GM19372 (cell line): Measurements from ENCODE around the gene ACOXL.

ENCODE experiments used
- ATAC-seq: cut with Tn5 transposase; IDR thresholded peaks from one replicate; pipeline ENCODE4 v1.9.1; 2021; ENCODE audit warnings: mild to moderate bottlenecking, low read depth, moderate library complexity; ENCODE audit not compliant: unreplicated experiment

The ACOXL gene

DNA sequence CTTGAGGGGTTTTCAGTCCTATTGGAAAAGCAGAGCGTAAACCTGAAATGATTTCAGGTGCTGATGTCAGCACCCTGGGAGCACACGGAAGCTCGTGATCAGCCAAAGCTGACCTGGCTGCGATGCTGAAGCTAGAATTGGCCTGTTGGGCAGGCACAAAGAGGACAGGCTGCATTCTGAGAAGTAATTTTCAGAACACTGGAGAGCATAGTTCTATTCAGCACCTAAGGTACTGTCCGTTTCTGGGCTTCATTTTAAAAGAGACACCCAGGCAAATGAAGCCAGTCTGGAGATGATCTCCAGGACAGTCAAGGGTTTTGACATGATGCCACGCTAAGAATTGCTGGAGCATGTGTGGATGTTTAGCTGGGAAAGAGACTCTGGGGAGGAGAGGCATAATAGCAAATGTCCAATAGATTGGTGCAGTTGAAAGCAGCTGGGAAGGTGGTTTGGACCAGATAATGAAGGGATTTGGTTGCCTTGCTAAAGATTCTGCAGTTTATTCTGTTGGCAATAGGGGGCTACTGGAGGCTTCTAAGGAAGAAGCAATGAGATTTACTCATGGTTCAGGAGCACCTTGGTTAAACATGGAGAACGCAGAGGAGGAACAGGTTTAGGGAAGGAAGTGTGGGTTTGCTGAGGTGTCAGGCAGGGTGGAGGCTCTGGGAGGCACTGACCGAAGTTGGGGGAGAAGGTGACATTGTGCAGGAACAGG lies 86.6 kb downstream of the ACOXL start:
- ATAC-seq, result no peak

GRCh38 chr2:110819711-110820110 lies 87.3 kb downstream of the ACOXL start:
- ATAC-seq, result no peak

DNA sequence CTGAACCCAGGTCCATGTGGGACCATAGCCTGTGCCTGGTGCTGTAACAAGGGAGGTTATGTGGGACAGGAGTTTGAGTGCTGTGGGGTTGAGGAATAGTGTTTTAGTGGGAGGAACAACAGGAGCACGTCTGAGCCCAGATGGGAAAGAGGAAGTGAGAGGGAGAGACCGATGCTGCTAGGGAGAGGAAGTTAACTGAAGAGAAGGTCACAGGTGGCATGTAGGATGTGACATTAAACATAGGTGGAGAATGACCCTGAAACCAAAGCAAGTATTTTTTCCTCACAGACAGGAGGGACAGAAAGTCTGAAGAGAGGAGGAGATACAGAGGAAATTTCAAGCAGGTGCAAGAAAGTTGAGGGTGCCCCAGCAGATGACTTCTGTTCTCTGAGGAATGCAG lies 87.8 kb downstream of the ACOXL start:
- no peak for ATAC-seq

- no peak for ATAC-seq
Observed at GRCh38 chr2:110823165-110823564, 90.8 kb downstream of the ACOXL start.

GRCh38 chr2:110827511-110827910 lies 95.1 kb downstream of the ACOXL start:
- no peak for ATAC-seq

GRCh38 chr2:110828330-110828729 lies 96.0 kb downstream of the ACOXL start:
- ATAC-seq, result no peak

- ATAC-seq, result no peak
Observed at GRCh38 chr2:110829413-110830146, 97.2 kb downstream of the ACOXL start.

- ATAC-seq, result no peak
Observed at GRCh38 chr2:110832740-110833139, 100.4 kb downstream of the ACOXL start.

DNA sequence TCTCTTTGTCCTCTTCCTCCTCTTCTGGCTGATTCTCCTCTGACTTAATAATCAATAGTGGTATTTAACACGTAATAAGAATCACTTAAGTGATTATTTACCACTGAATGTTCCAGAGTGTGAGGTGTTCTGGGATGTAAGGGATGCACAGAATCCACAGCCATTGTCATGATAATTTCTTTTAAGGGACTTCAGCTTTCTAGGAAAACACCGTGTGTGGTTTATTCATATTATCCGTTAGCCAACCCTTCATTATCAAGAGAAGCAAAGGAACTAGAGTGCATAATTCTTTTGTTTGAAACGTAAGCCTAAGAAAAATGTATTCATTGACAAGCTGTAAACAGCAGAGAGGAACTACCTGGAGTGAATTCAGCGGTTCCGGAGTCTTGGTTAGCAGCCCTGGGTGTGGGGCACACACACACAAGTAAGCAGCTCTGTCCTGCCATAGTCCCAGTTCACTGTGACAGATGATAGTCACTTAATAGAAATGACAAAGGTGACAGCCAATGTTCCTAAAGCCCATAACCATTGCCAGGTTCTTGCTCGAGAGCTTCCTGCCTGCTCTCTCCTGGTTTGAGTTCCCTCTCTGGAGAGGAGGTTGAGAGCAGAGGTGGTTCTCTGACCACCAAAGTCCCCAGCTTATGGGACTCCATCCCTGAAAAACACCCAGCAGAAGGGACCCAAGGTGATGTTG lies 101.9 kb downstream of the ACOXL start:
- ATAC-seq, result no peak

GRCh38 chr2:110836671-110837070 lies 104.3 kb downstream of the ACOXL start:
- ATAC-seq, result no peak

DNA sequence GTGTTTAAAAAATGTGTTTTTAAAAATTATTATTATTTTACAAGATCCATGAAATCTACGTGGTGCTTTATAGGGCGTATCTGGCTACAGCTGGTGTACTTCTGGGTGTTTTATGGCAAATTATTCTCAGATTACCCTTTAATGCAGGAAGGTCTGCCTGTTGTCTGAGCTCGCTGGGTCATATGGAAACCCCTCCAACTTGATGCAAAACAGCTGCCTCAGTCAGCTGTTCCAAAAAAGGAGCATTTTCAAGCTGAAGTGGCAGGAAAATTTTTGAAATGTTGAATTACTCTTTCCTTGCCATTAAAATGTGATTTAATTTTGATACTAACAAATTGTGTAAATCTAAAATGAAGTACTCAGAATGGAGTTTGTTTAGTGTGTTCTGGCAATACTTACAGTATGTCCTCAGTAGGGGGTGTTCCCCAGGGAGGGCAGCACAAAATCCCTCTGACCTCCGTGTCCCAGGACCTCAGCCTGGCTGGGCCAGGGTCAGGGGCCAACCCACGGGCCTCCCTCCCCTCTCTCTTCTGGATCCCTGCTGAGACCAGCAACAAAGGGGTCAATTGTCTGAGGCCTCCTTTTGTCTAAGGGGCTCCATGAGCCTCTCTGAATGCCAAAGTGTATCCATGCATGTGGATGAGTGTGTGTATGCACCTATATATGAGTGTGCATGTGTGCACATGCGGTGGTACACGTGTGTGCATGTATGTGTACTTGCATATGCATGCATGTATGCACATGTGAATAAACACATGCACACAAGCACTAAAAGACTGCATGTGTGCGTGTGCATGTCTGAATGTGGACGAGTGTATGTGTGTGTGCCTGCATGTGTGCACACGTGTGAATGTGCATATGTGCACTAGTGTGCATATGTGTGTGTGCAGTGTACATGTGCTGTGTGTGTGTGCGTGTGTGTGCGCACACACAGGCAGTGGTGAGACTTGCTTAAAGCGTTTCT lies 105.4 kb downstream of the ACOXL start:
- no peak for ATAC-seq

- ATAC-seq, result no peak
Observed at GRCh38 chr2:110838657-110839384, 106.4 kb downstream of the ACOXL start.

DNA sequence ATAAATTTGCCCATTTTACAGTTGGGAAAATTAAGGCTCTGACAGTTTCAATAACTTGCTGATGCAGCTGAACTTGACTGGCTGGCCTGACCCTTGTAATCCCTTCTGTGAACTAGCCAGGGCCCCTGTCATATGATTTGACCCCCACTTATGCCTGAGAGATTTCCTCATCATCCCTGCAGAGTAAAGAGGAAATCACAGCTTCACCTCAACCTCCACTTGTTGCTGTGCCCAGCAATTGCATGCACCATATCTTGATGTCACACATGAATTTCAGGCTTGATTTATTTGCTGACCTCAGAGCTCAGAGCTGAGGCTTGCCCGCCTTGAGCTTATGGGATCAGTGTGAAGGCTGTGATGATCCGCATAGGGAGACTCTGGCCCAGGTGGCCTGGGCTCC lies 108.1 kb downstream of the ACOXL start:
- no peak for ATAC-seq

DNA sequence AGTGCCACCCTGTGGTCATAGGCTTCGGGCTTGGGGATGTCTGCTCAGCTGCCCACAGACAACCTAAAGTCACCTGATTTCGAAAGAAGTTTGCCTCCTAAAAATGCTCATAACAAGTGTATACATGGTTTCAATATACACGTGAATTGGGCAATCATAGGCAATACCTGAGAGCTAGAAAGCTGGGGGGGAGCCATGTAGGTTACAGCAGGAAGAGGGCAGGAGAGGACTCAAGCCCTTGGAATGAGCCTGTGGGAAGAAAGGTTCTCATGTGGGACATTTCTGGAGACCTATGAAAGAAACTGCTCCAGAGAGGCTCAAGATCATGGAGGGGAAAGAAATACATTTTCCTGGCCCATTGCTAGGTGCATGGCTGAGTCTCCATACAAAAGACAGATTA lies 109.7 kb downstream of the ACOXL start:
- ATAC-seq, result no peak

GRCh38 chr2:110843496-110843895 lies 111.1 kb downstream of the ACOXL start:
- ATAC-seq, result no peak

DNA sequence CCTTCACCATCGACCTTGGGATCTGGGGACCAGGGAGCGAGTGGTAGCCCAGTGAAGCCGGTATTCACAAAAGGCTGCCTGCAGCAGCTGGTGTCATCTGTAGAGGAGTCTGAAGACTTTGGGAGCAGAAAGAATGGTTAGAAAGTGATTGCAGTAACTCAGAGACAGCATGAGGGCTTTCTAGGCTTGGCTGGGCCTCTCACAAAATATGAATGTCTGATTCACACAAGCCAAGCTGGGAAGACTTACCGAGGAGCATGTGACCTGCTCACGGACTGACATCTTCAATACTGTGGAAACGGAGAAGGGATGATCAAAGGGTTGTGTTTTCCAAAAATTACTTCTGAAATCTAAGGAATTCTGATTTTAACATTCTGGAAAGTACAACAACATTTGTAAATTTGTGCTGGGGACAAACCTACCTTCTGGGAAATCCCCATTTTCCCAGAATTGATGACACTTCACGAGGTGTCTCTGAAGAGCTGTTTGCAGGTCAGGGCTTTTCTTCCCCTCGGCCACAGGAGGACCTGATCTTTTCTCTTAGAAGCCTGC lies 111.7 kb downstream of the ACOXL start:
- ATAC-seq, result no peak

DNA sequence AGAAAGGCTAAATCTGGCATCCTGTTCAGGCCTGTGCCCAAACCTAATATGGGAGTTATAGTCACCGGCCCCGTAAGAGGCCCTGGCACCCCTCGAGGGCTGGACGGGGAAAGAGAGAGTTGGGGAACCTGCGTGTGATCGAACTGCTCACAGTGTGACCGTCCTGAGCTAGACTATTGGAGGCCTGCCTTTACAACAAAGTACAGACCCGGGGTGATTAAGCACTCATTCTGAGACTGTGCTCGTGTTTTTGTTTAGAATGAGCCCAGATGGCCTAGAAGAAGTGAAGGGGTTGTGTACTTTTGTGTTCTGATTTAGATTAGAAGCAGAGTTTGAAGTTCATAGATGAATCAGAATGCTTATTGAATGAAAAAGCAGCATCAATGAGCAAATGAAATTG lies 115.3 kb downstream of the ACOXL start:
- no peak for ATAC-seq

- ATAC-seq, result no peak
Observed at GRCh38 chr2:110848071-110848470, 115.7 kb downstream of the ACOXL start.

DNA sequence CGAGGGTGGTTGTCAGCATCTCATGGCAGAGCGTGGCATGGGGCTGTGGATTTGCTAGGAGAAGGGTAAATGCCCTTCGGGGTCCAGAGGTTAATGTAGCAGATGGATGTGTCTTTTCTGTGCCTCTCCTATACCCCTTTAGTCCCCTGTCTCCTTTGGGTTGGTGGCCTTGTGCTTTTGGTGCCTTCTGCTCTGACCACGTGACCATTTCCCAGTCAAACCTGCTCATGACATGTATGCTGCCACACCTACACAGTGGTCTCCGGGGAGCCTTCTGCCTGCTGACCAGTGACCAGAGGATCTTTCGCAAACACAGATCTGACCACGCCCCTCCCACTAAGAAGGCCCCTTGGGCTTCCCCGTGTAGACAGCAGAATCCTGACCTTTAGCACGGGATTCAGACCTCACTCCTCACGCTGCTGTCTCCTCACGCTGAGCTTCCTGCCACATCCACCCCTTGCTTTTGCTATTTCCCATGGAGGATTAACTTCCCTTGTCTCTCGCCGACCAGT lies 116.2 kb downstream of the ACOXL start:
- ATAC-seq, result no peak
